Thyroid gland (tissue), 4 donors: ENCODE data around the gene EPHB3. TPM values are rescaled to one million over a fixed set of nuclear protein-coding genes. Genes with fewer than 3 reads are reported as not detected.

ENCODE experiments used
- DNase-seq, 2 donors: peaks; one replicate each; pipeline ENCODE4 v3.0.0-alpha.2; 2019
- H3K27ac ChIP-seq, 3 donors: fragments of 200-600 bp; sonication (generic); 1 replicate in 2 of 3; 2 replicates in 1 of 3; pipeline ENCODE4 v1.5.1; 2016 to 2019; ENCODE audit warnings: mild to moderate bottlenecking in 1 of 3, moderate library complexity in 1 of 3
- H3K27me3 ChIP-seq: fragments of 200-600 bp; sonication (generic); one replicate; pipeline ENCODE4 v1.5.1; 2019
- H3K36me3 ChIP-seq, 2 donors: fragments of 200-600 bp; sonication (generic); one replicate each; pipeline ENCODE4 v1.5.1; 2016 to 2019
- H3K4me1 ChIP-seq, 2 donors: fragments of 200-600 bp; sonication (generic); one replicate each; pipeline ENCODE4 v1.5.1; 2017 to 2019
- H3K4me3 ChIP-seq, 3 donors: fragments of 200-600 bp; sonication (generic); replicated peaks in 1 of 3; 1 replicate in 2 of 3; 2 replicates in 1 of 3; pipeline ENCODE4 v1.5.1; 2016; ENCODE audit warnings: mild to moderate bottlenecking in 1 of 3
- H3K9me3 ChIP-seq: fragments of 200-600 bp; sonication (generic); one replicate; pipeline ENCODE4 v1.5.1; 2017
- CTCF ChIP-seq, 6 experiments: fragments of 200-600 bp in 3 of 6; fragments of 450-650 bp in 3 of 6; sonication (generic) in 3 of 6; IDR thresholded peaks; one replicate each; pipeline ENCODE4 v1.5.1; 2016 to 2019; ENCODE audit warnings: antibody characterized with exemption in 6 of 6, mild to moderate bottlenecking in 2 of 6, inconsistent platforms in 1 of 6, moderate library complexity in 1 of 6
- POLR2A ChIP-seq, 2 donors: fragments of 450-650 bp; IDR thresholded peaks; one replicate each; pipeline ENCODE4 v1.6.1; 2017; ENCODE audit warnings: antibody characterized with exemption in 2 of 2, mild to moderate bottlenecking in 2 of 2, moderate library complexity in 1 of 2
- WGBS, 2 donors: methylation state at CpG; one replicate each; pipeline ENCODE4 v1.1.5; 2017; 5-methylcytosine and 5-hydroxymethylcytosine counted together
- intact Hi-C: fragments of 100-400 bp; cut with DNase I; formaldehyde crosslinking; loops from one replicate; pipeline ENCODE4 v1.15.1; 2023
- total RNA-seq, 4 donors: library from RNA; depleted of rRNA; stranded (reverse); fragments of >200 nt; gene quantifications; one replicate each; pipeline ENCODE4 v1.2.3, GENCODE V29; 2016

EPHB3 gene
- total RNA-seq, 4 donors from 2014 or later: 0.46 to 2.7 (median 1.1) TPM

DNA sequence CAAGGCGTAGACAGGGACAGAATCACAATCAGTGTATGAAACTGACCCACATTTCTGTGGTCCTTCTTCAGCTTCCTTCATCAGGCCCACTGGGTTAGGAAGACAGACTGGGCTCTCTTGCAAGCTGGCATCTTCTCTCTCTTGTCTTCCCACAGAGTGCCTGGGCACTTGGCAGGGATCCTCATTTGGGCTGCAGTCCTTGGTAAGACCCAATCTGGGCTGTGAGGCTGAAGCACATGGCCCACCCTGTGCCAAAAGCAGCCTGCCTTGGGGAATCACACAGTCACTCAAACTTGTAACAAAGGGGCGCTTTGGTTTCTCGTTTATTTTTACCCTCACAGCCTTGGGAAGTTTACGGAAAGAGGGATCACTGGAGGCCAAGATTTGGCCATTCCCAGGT is 8.2 kb upstream of the EPHB3 start:
- no peaks in the 10 kb centered on the region for H3K9me3 ChIP-seq
- intact Hi-C loops: no loop called here
- 93 to 97% methylated on average over 4 of the region's 4 CpGs for WGBS, 2 donors

DNA sequence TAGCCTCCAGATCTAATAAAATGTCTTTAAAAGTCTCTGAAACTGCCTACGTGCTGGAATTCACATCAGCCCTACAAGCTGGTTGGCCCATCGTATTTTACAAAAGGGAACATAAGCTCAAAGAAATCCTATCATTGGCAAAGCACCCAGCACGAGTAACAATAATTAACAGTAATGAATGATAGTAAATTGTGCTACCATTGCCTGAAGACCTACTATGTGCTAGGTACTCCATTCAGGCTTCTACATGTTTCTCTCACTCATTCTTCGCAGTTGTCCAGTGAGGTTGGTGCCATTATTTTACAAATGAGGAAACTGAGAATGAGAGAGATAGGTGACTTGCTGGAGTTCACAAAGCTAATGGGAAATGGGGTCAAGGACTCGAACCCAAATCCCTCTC is 7.1 kb upstream of the EPHB3 start:
- 89 to 93% methylated on average over 5 of the region's 5 CpGs for WGBS, 2 donors
- no peak for DNase-seq
- H3K4me1 ChIP-seq: peaks cover 0 to 6% of the 10 kb centered on the region in 2 donors
- H3K36me3 ChIP-seq: no peaks in the 10 kb centered on the region
- H3K4me3 ChIP-seq: no peak overlapping the region
- TF ChIP-seq CTCF (IDR thresholded peaks at IDR 0.05) (no peak), POLR2A (IDR thresholded peaks at IDR 0.05) (no peak)
- no peak overlapping the region for H3K27ac ChIP-seq
- intact Hi-C loops: no loop called here
- no peaks in the 10 kb centered on the region for H3K27me3 ChIP-seq
- H3K9me3 ChIP-seq: no peaks in the 10 kb centered on the region

More for the DNA sequence above, 8.2 kb upstream of the EPHB3 start:
- H3K36me3 ChIP-seq: no peaks in the 10 kb centered on the region
- H3K4me3 ChIP-seq: no peak overlapping the region
- H3K27me3 ChIP-seq: no peaks in the 10 kb centered on the region
- H3K4me1 ChIP-seq: peaks cover 0 to 6% of the 10 kb centered on the region in 2 donors
- DNase-seq: no peak
- H3K27ac ChIP-seq: no peak overlapping the region
- no peak for TF ChIP-seq CTCF (IDR thresholded peaks at IDR 0.05)
- no peak for TF ChIP-seq POLR2A (IDR thresholded peaks at IDR 0.05)

DNA sequence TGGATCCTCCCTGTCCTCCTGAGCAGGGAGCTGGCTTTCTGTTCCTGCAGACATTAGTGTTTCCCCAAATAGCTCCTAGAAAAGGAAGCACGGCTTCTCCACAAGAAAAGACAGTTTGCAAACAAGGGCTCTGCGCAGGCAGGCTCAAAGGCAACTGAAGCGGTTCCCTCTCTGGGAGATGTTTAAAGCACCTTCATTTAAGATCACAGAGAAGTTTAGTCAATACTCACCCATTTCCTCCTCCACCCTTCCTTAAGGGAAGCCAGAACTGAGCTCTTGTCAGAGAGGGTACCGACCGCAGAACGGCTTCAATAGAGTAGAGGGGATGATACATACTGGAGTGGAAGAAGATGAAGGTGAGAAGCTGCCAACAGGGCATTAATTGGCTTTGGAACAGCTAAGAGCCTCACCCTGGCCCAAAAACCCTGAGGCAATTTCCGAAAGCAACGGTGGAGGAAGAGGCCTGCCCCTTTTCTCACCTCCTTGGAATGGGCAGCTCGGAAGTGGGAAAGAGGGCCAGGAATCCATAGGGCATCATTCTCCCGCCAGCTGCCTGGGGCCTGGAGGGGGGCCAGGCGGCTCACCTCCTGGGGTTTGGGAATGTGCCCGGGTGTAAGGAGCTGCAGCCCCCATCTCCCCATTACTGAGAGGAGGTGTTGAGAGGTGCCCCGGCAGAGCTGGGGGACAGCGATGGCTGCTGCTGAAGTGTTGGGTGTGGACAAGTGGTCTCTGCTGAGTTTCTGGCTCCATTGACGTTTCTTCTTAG is 4.8 kb upstream of the EPHB3 start:
- no peak overlapping the region for H3K27ac ChIP-seq
- intact Hi-C loops: no loop called here
- H3K4me1 ChIP-seq: peaks cover 8 to 9% of the 10 kb centered on the region in 2 donors
- 60 to 76% methylated on average over 15 of the region's 15 CpGs for WGBS, 2 donors
- no peak overlapping the region for H3K4me3 ChIP-seq
- no peak for DNase-seq
- no peaks in the 10 kb centered on the region for H3K36me3 ChIP-seq
- no peaks in the 10 kb centered on the region for H3K9me3 ChIP-seq
- H3K27me3 ChIP-seq: no peaks in the 10 kb centered on the region
- TF ChIP-seq CTCF (IDR thresholded peaks at IDR 0.05) (no peak), POLR2A (IDR thresholded peaks at IDR 0.05) (no peak)

DNA sequence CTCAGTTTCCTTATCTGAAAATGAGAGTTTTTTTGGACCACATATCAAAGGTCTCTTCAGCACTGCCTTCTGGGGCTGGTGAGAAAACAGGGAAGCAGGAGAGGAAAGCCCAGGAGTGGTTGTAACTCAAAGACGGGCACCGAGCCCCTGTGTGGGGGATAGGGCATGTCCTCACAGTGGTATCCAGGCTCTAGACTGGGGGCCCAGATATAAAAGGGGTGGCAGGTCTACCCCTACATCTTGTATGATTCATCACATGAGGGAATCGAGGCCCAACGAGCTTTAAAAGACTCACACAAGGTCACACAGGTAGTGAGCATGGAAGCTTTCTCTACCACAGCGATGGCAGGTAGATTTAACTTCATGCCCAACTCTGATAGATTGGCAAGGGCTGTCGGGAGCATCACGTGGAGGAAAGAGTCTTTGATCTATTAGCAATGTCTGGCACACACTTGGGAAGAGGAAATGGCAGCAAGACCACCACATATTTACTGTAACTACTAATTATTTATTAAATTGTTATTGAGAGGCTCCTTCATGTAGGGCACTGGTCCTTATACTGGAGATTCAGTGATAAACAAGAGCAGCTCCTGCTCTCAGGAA is 4.1 kb upstream of the EPHB3 start:
- Histone ChIP-seq H3K27me3 (no peaks in the 10 kb centered on the region), H3K4me3 (no peak overlapping the region), H3K4me1 (peaks cover 9 to 11% of the 10 kb centered on the region in 2 donors), H3K9me3 (no peaks in the 10 kb centered on the region), H3K36me3 (no peaks in the 10 kb centered on the region), H3K27ac (no peak overlapping the region)
- DNase-seq: no peak
- TF ChIP-seq CTCF (IDR thresholded peaks at IDR 0.05) (no peak), POLR2A (IDR thresholded peaks at IDR 0.05) (no peak)
- intact Hi-C loops: no loop called here
- 84 to 86% methylated on average over 7 of the region's 7 CpGs for WGBS, 2 donors

GRCh38 chr3:184558726-184559125 is 2.9 kb upstream of the EPHB3 start:
- intact Hi-C loops: no loop called here
- Histone ChIP-seq H3K27ac (no peak overlapping the region), H3K4me1 (peaks cover 9 to 13% of the 10 kb centered on the region in 2 donors), H3K9me3 (no peaks in the 10 kb centered on the region), H3K27me3 (no peaks in the 10 kb centered on the region), H3K36me3 (no peaks in the 10 kb centered on the region), H3K4me3 (no peak overlapping the region)
- 68 to 72% methylated on average over 6 of the region's 6 CpGs for WGBS, 2 donors
- DNase-seq: no peak
- TF ChIP-seq POLR2A (IDR thresholded peaks at IDR 0.05): no peak
- no peak for TF ChIP-seq CTCF (IDR thresholded peaks at IDR 0.05)
